Measurements from ENCODE around the gene FAM163A.

DNA sequence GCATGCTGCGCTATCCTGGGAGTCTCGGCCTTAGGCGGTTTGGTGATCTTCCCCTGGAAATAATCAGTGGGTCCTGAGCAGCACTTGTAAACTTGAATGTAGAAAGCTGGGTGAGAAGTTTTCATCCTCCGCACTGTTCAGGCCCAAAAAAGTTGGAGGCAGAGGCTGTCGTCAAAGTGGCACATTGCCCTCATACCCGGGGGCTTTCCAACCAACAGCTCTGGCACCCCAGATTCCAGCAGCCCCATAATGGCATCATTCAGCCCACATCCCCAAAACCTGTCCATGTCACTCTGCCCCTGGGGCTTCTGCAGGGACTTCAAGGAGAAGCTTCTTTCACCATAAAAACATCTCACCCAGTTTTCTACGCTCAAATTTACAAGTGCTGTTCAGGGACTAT is 75.2 kb downstream of the FAM163A start:
- TF ChIP-seq POLR2A (IDR thresholded peaks at IDR 0.05; ENCODE audit: low read depth, low read length) (no peak), TAF1 (IDR thresholded peaks at IDR 0.05; ENCODE audit: low read depth, low read length) (no peak), POU2F2 (IDR thresholded peaks at IDR 0.05; ENCODE audit: low read depth, low read length) (no peak), POLR2AphosphoS5 (IDR thresholded peaks at IDR 0.05; ENCODE audit: low read depth, low read length) (no peak)

Data from GM12891 (cell line).